DOHH2 (cell line): ENCODE results near the gene TNFRSF25.

Source experiments
- CTCF ChIP-seq: fragments of 200-600 bp; sonication (generic); IDR thresholded peaks from one replicate; pipeline ENCODE4 v1.5.1; 2014; ENCODE audit warnings: antibody characterized with exemption, mild to moderate bottlenecking, low read depth, low read length; ENCODE audit not compliant: poor library complexity, severe bottlenecking
- EZH2phosphoT487 ChIP-seq: fragments of 200-600 bp; sonication (generic); IDR thresholded peaks from 2 replicates; pipeline ENCODE4 v1.6.1; 2017; ENCODE audit warnings: borderline replicate concordance, mild to moderate bottlenecking, antibody characterized with exemption, low read length, moderate library complexity, mixed read lengths

DNA sequence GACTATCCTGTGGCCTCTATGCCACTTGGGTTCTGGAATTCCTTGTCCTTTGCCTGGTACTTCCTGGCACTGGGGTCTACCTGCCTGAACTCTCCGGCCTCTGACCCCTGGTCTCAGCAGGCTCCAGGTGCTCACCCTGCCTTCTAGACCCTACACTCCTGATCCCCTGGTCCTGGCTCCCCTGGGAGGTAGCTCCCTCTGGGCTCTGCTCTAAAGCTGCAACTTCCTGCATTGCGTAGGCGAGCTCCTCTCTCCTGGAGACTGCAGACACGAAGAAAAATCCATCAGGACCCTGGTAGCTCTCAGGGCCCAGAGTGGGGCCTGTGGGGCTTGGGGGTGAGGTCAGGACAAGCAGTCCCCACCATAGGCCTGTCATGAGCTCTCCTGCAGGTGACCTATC is 33.3 kb upstream of the TNFRSF25 start:
- TF ChIP-seq CTCF = no peak
- TF ChIP-seq EZH2phosphoT487 = no peak
